ENCODE measurements around the gene OR13A1.
"Not testable (repeated sequence)": the region's sequence is repeated elsewhere in the genome, so short reads cannot be mapped to it uniquely, and the experiment has no call there.

The OR13A1 gene

GRCh38 chr10:45282061-45282460, 33.3 kb downstream of the OR13A1 start:
- Histone ChIP-seq H3K4me3 (ENCODE audit: low read length in 2 of 2) (no peak overlapping the region), H3K36me3 (ENCODE audit: control insufficient read depth in 2 of 2, insufficient read depth in 2 of 2, low read length in 2 of 2) (no peaks in the 10 kb centered on the region), H3K27me3 (ENCODE audit: control insufficient read depth in 1 of 2, insufficient read depth in 2 of 2, low read length in 2 of 2) (peaks cover 0 to 4% of the 10 kb centered on the region in 2 donors), H3K9me3 (ENCODE audit: control insufficient read depth in 2 of 2, low read length in 2 of 2) (no peaks in the 10 kb centered on the region), H3K4me1 (ENCODE audit: control insufficient read depth, insufficient read depth, low read length) (no peaks in the 10 kb centered on the region), H3K27ac (ENCODE audit: low read length) (no peak overlapping the region), H3K9ac (ENCODE audit: low read length in 2 of 2) (no peak overlapping the region)

- no peaks in the 10 kb centered on the region for H3K4me1 ChIP-seq (ENCODE audit: control insufficient read depth, insufficient read depth, low read length)
- no peaks in the 10 kb centered on the region for H3K36me3 ChIP-seq (ENCODE audit: control insufficient read depth in 2 of 2, insufficient read depth in 2 of 2, low read length in 2 of 2)
- no peak overlapping the region for H3K4me3 ChIP-seq (ENCODE audit: low read length in 2 of 2)
- no peaks in the 10 kb centered on the region for H3K9me3 ChIP-seq (ENCODE audit: control insufficient read depth in 2 of 2, low read length in 2 of 2)
- no peak overlapping the region for H3K27ac ChIP-seq (ENCODE audit: low read length)
- peaks cover 0 to 4% of the 10 kb centered on the region in 2 donors for H3K27me3 ChIP-seq (ENCODE audit: control insufficient read depth in 1 of 2, insufficient read depth in 2 of 2, low read length in 2 of 2)
- no peak overlapping the region for H3K9ac ChIP-seq (ENCODE audit: low read length in 2 of 2)
Observed at GRCh38 chr10:45280113-45280760, 35.2 kb downstream of the OR13A1 start.

DNA sequence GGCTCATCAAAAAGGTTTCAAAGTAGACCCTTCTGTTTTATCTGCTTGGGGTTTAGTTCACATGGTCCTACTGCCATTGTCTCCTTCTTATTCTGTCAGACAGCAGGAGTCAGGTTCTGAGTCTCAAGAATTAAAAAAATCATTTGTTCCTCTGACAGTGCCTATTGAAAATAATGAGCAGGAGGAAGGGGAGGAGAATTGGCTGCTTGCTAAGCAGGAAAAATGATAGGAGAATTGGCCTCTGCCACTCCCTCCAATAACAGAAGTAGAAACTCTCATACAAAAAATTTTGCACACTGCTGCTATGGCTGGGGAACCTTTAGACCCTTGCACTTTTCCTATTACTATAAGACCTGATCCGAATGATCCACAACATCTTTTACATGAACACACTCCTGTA, 35.7 kb downstream of the OR13A1 start:
- Histone ChIP-seq H3K4me3 (ENCODE audit: low read length in 2 of 2) (no peak overlapping the region), H3K27ac (ENCODE audit: low read length) (no peak overlapping the region), H3K4me1 (ENCODE audit: control insufficient read depth, insufficient read depth, low read length) (no peaks in the 10 kb centered on the region), H3K9me3 (ENCODE audit: control insufficient read depth in 2 of 2, low read length in 2 of 2) (no peaks in the 10 kb centered on the region), H3K36me3 (ENCODE audit: control insufficient read depth in 2 of 2, insufficient read depth in 2 of 2, low read length in 2 of 2) (no peaks in the 10 kb centered on the region), H3K27me3 (ENCODE audit: control insufficient read depth in 1 of 2, insufficient read depth in 2 of 2, low read length in 2 of 2) (peaks cover 0 to 4% of the 10 kb centered on the region in 2 donors), H3K9ac (ENCODE audit: low read length in 2 of 2) (no peak overlapping the region)

DNA sequence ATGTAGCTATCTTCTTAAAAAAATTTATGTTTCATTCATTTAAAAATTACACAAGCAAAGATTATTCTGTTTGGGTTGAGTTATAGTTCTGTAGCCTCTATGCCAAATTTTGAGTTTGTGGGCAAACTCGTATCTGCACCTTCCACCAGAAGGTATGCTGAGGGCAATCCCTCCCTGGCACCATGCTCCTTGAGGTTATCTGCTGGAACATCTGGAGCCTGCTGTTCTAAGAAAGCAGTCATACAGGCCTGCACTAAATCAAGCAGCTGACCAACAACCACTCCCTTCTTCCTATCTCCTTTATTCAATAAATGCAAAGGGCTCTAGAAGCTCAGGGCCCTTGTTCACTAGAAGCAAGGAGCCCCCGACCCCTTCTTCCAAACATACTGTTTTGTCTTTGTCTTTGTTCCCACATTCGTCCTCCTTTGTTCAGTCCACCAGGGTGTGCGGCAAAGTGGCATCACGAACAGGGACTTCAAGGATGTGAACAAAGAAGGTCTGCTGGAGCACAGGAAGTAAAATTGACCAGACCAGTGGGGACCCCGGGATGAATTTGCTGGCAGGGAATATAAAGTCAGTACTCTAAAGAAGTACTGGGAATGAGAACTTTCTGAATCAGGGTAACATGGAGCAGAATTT, 36.4 kb downstream of the OR13A1 start:
- H3K36me3 ChIP-seq (ENCODE audit: control insufficient read depth in 2 of 2, insufficient read depth in 2 of 2, low read length in 2 of 2): no peaks in the 10 kb centered on the region
- H3K27me3 ChIP-seq (ENCODE audit: control insufficient read depth in 1 of 2, insufficient read depth in 2 of 2, low read length in 2 of 2): peaks cover 0 to 4% of the 10 kb centered on the region in 2 donors
- H3K4me3 ChIP-seq (ENCODE audit: low read length in 2 of 2): no peak overlapping the region
- no peak overlapping the region for H3K27ac ChIP-seq (ENCODE audit: low read length)
- H3K9me3 ChIP-seq (ENCODE audit: control insufficient read depth in 2 of 2, low read length in 2 of 2): no peaks in the 10 kb centered on the region
- H3K9ac ChIP-seq (ENCODE audit: low read length in 2 of 2): no peak overlapping the region
- H3K4me1 ChIP-seq (ENCODE audit: control insufficient read depth, insufficient read depth, low read length): no peaks in the 10 kb centered on the region

- not testable (repeated sequence) for H3K27me3 ChIP-seq (ENCODE audit: control insufficient read depth in 1 of 2, insufficient read depth in 2 of 2, low read length in 2 of 2); H3K4me1 ChIP-seq (ENCODE audit: control insufficient read depth, insufficient read depth, low read length); H3K4me3 ChIP-seq (ENCODE audit: low read length in 2 of 2); H3K9ac ChIP-seq (ENCODE audit: low read length in 2 of 2); H3K36me3 ChIP-seq (ENCODE audit: control insufficient read depth in 2 of 2, insufficient read depth in 2 of 2, low read length in 2 of 2); H3K27ac ChIP-seq (ENCODE audit: low read length); H3K9me3 ChIP-seq (ENCODE audit: control insufficient read depth in 2 of 2, low read length in 2 of 2)
Observed at GRCh38 chr10:45276146-45276545, 39.3 kb downstream of the OR13A1 start.

GRCh38 chr10:45274364-45274763, 41.0 kb downstream of the OR13A1 start:
- H3K4me3 ChIP-seq (ENCODE audit: low read length in 2 of 2): no peak overlapping the region
- H3K9ac ChIP-seq (ENCODE audit: low read length in 2 of 2): no peak overlapping the region
- H3K27me3 ChIP-seq (ENCODE audit: control insufficient read depth in 1 of 2, insufficient read depth in 2 of 2, low read length in 2 of 2): no peaks in the 10 kb centered on the region
- no peaks in the 10 kb centered on the region for H3K36me3 ChIP-seq (ENCODE audit: control insufficient read depth in 2 of 2, insufficient read depth in 2 of 2, low read length in 2 of 2)
- H3K27ac ChIP-seq (ENCODE audit: low read length): no peak overlapping the region
- H3K9me3 ChIP-seq (ENCODE audit: control insufficient read depth in 2 of 2, low read length in 2 of 2): no peaks in the 10 kb centered on the region
- no peaks in the 10 kb centered on the region for H3K4me1 ChIP-seq (ENCODE audit: control insufficient read depth, insufficient read depth, low read length)

GRCh38 chr10:45267777-45268176, 47.6 kb downstream of the OR13A1 start:
- not testable (repeated sequence) for H3K36me3 ChIP-seq (ENCODE audit: control insufficient read depth in 2 of 2, insufficient read depth in 2 of 2, low read length in 2 of 2); H3K4me3 ChIP-seq (ENCODE audit: low read length in 2 of 2); H3K4me1 ChIP-seq (ENCODE audit: control insufficient read depth, insufficient read depth, low read length); H3K9me3 ChIP-seq (ENCODE audit: control insufficient read depth in 2 of 2, low read length in 2 of 2); H3K27me3 ChIP-seq (ENCODE audit: control insufficient read depth in 1 of 2, insufficient read depth in 2 of 2, low read length in 2 of 2); H3K9ac ChIP-seq (ENCODE audit: low read length in 2 of 2); H3K27ac ChIP-seq (ENCODE audit: low read length)

DNA sequence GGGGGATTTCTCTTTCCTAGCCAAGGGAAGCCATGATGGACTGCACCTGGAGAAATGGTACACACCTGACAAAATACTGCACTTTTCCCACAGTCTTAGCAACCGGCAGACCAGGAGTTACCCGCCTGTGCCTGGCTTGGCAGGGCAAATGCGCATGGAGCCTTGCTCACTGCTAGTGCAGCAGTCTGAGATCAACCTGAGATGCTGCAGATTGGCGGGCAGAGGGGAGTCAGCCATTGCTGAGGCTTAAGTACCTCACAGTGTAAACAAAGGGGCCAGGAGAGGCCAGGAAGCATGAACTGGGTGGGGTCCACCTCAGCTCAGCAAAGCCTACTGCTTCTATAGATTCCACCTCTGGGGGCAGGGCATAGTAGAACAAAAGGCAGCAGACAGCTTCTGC, 49.4 kb downstream of the OR13A1 start:
- H3K27ac ChIP-seq (ENCODE audit: low read length): no peak overlapping the region
- H3K4me1 ChIP-seq (ENCODE audit: control insufficient read depth, insufficient read depth, low read length): no peaks in the 10 kb centered on the region
- H3K27me3 ChIP-seq (ENCODE audit: control insufficient read depth in 1 of 2, insufficient read depth in 2 of 2, low read length in 2 of 2): peaks cover 0 to 9% of the 10 kb centered on the region in 2 donors
- H3K9ac ChIP-seq (ENCODE audit: low read length in 2 of 2): no peak overlapping the region
- no peaks in the 10 kb centered on the region for H3K36me3 ChIP-seq (ENCODE audit: control insufficient read depth in 2 of 2, insufficient read depth in 2 of 2, low read length in 2 of 2)
- no peak overlapping the region for H3K4me3 ChIP-seq (ENCODE audit: low read length in 2 of 2)
- peaks cover 0 to 7% of the 10 kb centered on the region in 2 donors for H3K9me3 ChIP-seq (ENCODE audit: control insufficient read depth in 2 of 2, low read length in 2 of 2)

DNA sequence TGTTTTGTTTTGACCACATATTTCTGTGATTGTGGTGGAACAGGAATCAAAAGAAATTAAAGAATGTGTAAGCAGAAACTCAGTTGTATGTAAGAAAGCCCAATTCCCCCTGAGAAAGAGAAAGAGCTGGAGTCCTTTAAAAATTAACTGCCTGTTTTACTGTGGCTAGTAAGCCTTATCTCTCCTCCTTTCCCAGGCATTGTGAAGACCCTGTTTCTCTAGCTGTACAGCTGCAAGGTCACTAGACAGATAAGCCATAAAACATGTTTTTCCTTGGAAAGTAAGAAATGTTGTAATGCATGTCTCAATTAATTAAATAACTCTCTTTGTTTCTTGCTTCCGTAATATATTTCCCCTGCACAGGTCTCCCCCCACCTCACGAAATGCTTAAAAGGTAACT, 53.5 kb downstream of the OR13A1 start:
- peaks cover 0 to 9% of the 10 kb centered on the region in 2 donors for H3K27me3 ChIP-seq (ENCODE audit: control insufficient read depth in 1 of 2, insufficient read depth in 2 of 2, low read length in 2 of 2)

DNA sequence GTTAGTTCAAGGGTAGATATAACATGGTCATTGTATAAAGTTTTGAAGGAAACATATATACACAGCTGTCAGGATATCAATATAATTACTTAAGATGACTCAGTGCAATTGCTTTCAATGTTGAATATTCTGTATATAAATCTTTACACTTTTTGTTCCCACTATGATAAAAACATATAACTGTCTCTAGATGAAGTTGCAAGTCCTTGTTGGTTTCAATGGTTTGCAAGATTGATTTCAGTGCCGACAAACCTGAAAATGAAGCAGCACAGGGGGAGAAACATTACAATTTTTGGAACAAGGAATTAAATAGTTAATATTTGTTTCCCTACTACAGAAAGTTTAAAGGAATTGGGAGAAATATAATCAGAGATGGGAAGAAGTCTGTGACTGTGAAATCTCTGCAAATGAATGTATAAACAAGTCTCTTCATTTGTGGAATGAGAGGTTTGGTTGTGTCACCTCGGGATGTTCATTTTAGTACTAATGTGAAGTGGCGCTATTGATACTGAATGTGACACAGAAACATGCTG, 54.1 kb downstream of the OR13A1 start:
- Histone ChIP-seq H3K27ac (ENCODE audit: low read length) (no peak overlapping the region), H3K27me3 (ENCODE audit: control insufficient read depth in 1 of 2, insufficient read depth in 2 of 2, low read length in 2 of 2) (peaks cover 0 to 9% of the 10 kb centered on the region in 2 donors), H3K9me3 (ENCODE audit: control insufficient read depth in 2 of 2, low read length in 2 of 2) (peaks cover 0 to 7% of the 10 kb centered on the region in 2 donors), H3K4me3 (ENCODE audit: low read length in 2 of 2) (no peak overlapping the region), H3K4me1 (ENCODE audit: control insufficient read depth, insufficient read depth, low read length) (no peaks in the 10 kb centered on the region), H3K9ac (ENCODE audit: low read length in 2 of 2) (no peak overlapping the region), H3K36me3 (ENCODE audit: control insufficient read depth in 2 of 2, insufficient read depth in 2 of 2, low read length in 2 of 2) (no peaks in the 10 kb centered on the region)

More for the DNA sequence above, 53.5 kb downstream of the OR13A1 start:
- no peaks in the 10 kb centered on the region for H3K4me1 ChIP-seq (ENCODE audit: control insufficient read depth, insufficient read depth, low read length)
- H3K9me3 ChIP-seq (ENCODE audit: control insufficient read depth in 2 of 2, low read length in 2 of 2): peaks cover 0 to 7% of the 10 kb centered on the region in 2 donors
- no peak overlapping the region for H3K27ac ChIP-seq (ENCODE audit: low read length)
- no peak overlapping the region for H3K4me3 ChIP-seq (ENCODE audit: low read length in 2 of 2)
- no peak overlapping the region for H3K9ac ChIP-seq (ENCODE audit: low read length in 2 of 2)
- no peaks in the 10 kb centered on the region for H3K36me3 ChIP-seq (ENCODE audit: control insufficient read depth in 2 of 2, insufficient read depth in 2 of 2, low read length in 2 of 2)

DNA sequence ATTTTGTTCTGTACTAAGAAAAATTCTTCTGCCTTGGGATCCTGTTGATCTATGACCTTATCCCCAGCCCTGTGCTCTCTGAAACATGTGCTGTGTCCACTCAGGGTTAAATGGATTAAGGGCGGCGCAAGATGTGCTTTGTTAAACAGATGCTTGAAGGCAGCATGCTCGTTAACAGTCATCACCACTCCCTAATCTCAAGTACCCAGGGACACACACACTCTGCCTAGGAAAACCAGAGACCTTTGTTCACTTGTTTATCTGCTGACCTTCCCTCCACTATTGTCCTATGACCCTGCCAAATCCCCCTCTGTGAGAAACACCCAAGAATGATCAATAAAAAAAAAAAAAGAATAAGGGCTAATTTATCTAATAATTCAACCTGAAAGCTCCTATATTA, 54.8 kb downstream of the OR13A1 start:
- not testable (repeated sequence) for H3K4me1 ChIP-seq (ENCODE audit: control insufficient read depth, insufficient read depth, low read length)

More for the DNA sequence above, 54.8 kb downstream of the OR13A1 start:
- not testable (repeated sequence) for H3K4me3 ChIP-seq (ENCODE audit: low read length in 2 of 2); H3K9me3 ChIP-seq (ENCODE audit: control insufficient read depth in 2 of 2, low read length in 2 of 2); H3K27me3 ChIP-seq (ENCODE audit: control insufficient read depth in 1 of 2, insufficient read depth in 2 of 2, low read length in 2 of 2); H3K36me3 ChIP-seq (ENCODE audit: control insufficient read depth in 2 of 2, insufficient read depth in 2 of 2, low read length in 2 of 2); H3K27ac ChIP-seq (ENCODE audit: low read length); H3K9ac ChIP-seq (ENCODE audit: low read length in 2 of 2)

Measured in stomach smooth muscle (tissue), 2 donors.